GM21619 (cell line): ENCODE measurements around the gene CLEC18A.
"Not testable (repeated sequence)": the region's sequence is repeated elsewhere in the genome, so short reads cannot be mapped to it uniquely, and the experiment has no call there.

Source experiments
- ATAC-seq: cut with Tn5 transposase; IDR thresholded peaks from one replicate; pipeline ENCODE4 v1.9.1; 2021; ENCODE audit not compliant: unreplicated experiment

CLEC18A gene

GRCh38 chr16:69951017-69951671 is at the start of gene CLEC18A:
TSS of gene CLEC18A (plus strand) at chr16:69951334. CDS start at chr16:69951367, 33 bp downstream.
- ATAC-seq: not testable (repeated sequence)

GRCh38 chr16:69903865-69904415 is 47.2 kb upstream of the CLEC18A start:
- no peak for ATAC-seq

DNA sequence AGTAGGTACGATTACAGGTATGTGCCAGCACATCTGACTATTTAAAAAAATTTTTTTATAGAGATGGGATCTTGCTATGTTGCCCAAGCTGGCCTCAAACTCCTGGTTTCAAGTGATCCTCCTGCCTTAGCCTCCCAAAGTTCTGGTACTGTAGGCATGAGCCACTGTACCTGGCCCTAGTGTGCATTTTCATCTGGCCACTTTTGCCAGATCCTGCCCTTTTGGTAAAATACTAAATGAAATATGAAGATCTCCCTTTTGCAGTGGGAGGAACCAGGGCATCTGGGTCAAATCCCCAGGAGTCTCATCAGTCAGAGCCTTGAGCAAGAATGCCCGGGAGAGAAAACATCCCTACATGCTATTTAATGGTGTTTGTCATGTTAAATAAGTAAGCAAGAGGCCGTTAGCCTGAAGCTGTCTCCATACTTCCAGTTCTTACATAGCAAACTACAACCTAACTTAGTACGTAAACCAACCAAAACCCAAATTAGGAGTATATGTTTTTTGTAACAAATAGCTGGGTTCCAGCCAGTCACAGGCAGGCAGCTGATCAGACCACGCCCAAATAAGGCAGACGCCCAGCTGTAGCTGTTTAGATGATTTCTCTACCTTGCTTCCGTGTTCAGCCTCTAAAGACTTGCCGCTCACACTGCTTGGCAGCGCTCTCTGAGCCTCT is 46.5 kb upstream of the CLEC18A start:
- ATAC-seq: no peak

DNA sequence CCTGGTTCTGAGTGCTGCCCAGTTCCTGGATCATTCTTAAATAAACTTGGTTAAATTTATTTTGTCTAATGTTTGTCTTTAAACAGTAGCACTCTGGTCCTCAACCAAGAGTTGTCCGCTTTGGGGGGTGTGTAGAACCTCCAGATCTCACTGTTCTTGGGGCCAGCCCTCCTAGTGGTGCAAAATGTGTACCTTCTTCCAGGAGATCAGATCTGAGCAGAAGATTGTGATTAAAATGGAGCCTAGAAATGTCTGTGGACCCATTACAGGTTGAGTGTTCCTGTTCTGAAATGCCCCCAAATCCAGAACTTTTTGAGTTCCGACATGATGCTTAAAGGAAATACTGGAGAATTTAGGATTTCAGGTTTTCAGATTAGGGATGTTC is 46.0 kb upstream of the CLEC18A start:
- no peak for ATAC-seq

DNA sequence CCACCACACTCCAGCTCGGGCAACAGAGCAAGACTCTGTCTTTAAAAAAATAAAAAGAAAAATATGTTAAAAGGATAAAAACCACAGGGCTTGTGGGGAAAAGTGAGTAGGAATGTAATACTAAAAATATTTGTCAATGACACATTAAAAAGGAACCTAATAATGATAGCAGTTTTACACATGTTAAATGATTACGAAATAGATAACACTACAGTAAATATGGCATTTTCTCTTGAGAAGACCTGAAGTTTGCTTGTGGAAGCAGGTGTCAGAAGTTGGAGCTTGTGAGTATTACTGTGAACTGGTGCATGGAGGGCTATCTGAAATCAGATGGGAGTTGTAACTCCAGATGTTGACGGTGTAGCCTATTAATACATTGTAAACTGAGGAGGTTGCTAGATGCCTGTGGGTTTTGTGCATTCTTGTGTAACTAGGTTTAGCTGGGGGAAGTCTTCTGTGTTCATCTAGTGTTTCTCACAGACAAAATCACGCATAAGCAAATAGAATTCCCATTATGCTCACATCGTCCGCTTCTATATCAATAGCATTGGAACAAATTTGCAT is 44.2 kb upstream of the CLEC18A start:
- ATAC-seq: no peak

- ATAC-seq: no peak
Measured at GRCh38 chr16:69909043-69909442, 42.1 kb upstream of the CLEC18A start.

DNA sequence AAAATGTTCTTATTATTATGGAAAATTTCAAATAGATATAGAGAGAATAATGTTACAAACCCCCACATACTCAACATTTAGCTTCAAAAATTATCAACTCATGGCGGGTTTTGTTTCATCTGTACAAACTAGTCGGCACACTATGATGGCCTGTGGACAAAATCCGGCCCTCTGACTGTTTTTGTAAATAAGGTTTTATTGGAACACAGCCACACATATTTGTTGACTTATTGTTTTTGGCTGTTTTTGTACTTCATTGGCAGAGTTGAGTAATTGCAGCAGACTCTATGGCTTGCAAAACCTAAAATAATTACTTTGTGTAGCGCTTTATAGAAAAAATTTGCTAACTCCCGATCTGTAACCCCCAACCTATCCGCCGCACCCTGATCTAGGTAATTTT is 41.4 kb upstream of the CLEC18A start:
- no peak for ATAC-seq

DNA sequence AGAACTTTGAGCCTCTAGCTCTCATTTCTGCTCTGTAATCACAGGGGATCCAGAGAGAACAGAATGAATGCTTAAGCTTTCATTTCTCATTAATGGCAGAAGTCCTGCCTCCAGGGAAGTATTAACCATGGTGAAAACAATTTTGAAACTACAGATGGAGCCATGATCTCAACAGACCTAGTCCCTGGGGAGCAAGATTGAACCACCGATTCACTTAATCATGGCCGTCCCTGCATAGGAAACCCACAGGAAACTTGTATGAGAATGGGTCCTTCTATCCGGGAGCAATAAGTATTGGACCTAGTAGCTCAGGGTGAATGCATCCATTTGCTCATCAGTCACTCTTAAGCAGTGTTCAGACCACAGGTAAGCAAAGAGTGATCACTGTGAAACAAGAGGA is 40.2 kb upstream of the CLEC18A start:
- no peak for ATAC-seq

DNA sequence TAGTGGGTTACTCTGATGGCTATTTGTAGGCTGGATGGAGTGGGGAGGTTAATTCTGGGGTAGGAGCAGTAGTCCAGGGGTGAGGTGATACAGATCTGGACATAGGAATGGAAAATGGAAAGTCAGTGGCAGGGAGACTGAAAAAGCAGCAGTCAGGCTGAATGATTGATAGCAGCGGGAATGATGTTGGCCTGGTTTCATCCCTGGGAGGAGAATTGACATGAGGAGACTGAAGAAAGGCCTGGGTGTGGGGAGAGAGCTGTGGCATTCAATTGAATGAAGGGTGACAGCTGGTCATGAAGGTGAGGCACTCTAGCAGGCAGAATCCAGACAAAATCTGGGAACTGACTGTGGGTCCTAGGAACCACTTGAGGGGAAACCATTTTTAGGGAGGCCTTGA is 34.7 kb upstream of the CLEC18A start:
- ATAC-seq: no peak

GRCh38 chr16:69917311-69917710 is 33.8 kb upstream of the CLEC18A start:
- no peak for ATAC-seq

GRCh38 chr16:69917739-69918138 is 33.4 kb upstream of the CLEC18A start:
- no peak for ATAC-seq

DNA sequence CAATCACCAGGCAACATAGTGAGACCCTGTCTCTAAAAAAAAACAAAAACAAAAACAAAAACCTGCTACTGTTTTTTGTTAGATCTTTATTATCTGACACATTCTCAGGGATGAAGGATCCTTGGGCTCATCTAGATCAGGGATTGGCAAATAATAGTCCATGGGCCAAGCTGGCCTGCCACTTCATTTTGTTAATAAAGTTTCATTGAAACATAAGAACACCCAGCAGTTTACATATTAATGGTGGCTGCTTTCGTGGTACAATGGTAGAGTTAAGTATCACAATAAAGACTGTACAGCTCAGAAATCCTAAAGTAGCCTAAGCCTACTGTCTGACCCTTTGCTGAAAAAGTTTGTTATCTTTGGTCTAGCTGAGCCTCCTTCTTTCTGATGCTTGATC is 32.9 kb upstream of the CLEC18A start:
- no peak for ATAC-seq

GRCh38 chr16:69921127-69921526 is 30.0 kb upstream of the CLEC18A start:
- no peak for ATAC-seq

- ATAC-seq: no peak
Measured at GRCh38 chr16:69922200-69922599, 28.9 kb upstream of the CLEC18A start.

DNA sequence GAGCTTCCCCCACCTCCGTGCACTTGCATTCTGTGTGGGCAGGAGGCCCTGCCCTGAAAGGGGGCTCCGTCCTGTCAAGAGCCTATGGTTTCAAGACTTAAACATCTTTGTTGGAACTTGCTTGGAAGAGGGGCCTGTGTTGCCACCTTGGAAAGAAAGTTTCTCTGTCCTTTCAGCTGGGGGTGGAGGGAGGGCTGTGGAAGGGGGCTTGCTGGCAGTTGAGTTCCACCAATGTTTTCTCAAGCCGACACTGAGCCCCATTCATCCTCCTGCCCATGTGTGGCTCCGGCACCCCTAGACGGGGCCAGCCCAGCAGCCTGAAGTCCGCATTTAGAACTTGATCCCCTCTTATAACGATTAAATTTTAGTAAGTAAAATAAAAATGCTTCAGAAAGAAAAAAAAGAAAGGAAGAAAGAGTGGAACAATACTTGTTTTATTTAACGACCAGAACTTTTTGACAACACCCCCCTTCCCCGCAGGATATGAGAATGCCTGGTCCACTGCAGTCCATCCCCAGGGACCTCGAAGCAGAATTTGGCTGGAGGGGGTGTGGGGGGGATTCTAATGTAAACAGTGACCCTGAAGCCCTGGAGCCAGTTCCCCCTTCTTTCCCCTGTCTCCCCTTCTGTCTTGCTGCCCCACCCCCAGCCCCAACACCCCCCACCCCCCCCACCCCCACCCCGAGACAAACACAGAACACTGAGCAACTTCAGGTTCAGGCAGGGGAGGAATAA is 26.9 kb upstream of the CLEC18A start:
- ATAC-seq: no peak

DNA sequence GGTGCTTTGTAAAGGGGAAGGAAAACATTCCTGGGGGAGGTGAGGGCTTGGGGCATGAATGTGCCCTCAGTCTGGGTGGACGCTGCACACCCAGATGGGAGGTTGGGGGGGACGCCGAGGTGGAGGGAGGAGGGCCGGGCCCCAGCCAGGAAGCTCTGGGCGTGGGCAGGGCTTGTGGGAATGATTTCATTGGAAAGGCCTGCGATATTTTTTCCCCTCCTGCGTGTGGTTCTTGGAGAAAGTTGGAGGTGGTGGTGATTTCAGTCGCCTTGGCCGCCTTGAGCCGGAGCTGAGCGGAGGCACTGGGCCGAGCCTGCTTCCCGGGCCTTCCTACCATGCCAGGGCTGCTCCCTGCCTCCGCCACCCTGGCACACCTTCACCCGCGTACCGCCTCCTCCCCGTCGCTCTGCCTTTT is 26.4 kb upstream of the CLEC18A start:
- no peak for ATAC-seq

GRCh38 chr16:69925311-69925710 is 25.8 kb upstream of the CLEC18A start:
- no peak for ATAC-seq

DNA sequence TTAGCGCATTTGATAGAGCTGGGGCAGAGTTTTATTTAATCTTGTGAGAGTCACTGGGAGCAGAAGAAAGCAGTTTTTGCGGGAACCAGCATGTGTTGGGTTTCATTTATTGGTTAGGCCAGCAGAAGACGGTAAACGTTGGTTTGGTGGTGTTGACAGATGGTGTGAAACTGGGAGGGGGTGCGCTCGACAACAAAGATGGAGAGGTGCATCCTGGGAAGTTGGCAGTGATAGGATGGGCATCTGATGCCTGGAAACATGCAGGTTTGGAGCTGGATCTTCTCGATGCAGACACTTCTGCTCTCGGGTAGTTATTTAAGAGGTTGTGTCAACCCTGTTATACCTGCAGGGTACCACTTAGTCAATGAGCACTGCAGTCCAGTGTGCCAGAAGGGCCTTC is 24.9 kb upstream of the CLEC18A start:
- no peak for ATAC-seq

- no peak for ATAC-seq
Measured at GRCh38 chr16:69927056-69927757, 23.9 kb upstream of the CLEC18A start.

- ATAC-seq: no peak
Measured at GRCh38 chr16:69928856-69929400, 22.2 kb upstream of the CLEC18A start.

- no peak for ATAC-seq
Measured at GRCh38 chr16:69929480-69929879, 21.7 kb upstream of the CLEC18A start.
